Measurements from ENCODE around the gene RTF1. TPM values are rescaled to one million over a fixed set of nuclear protein-coding genes. Genes with fewer than 3 reads are reported as not detected.

Gene RTF1
- total RNA-seq, 4 donors from 2014 or later, result 15.2 to 33.0 (median 23.8) TPM

GRCh38 chr15:41521614-41522013 lies 104.7 kb downstream of the RTF1 start:
- no peak for DNase-seq
- TF ChIP-seq POLR2A (IDR thresholded peaks at IDR 0.05), result no peak
- TF ChIP-seq, protein P1, sequence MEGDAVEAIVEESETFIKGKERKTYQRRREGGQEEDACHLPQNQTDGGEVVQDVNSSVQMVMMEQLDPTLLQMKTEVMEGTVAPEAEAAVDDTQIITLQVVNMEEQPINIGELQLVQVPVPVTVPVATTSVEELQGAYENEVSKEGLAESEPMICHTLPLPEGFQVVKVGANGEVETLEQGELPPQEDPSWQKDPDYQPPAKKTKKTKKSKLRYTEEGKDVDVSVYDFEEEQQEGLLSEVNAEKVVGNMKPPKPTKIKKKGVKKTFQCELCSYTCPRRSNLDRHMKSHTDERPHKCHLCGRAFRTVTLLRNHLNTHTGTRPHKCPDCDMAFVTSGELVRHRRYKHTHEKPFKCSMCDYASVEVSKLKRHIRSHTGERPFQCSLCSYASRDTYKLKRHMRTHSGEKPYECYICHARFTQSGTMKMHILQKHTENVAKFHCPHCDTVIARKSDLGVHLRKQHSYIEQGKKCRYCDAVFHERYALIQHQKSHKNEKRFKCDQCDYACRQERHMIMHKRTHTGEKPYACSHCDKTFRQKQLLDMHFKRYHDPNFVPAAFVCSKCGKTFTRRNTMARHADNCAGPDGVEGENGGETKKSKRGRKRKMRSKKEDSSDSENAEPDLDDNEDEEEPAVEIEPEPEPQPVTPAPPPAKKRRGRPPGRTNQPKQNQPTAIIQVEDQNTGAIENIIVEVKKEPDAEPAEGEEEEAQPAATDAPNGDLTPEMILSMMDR (IDR thresholded peaks at IDR 0.05), result no peak
- Histone ChIP-seq H3K36me3 (peaks cover 0 to 36% (median 0%) of the 10 kb centered on the region in 3 donors), H3K9me3 (no peaks in the 10 kb centered on the region), H3K27ac (no peak overlapping the region), H3K4me3 (no peak overlapping the region), H3K27me3 (no peaks in the 10 kb centered on the region), H3K4me1 (no peaks in the 10 kb centered on the region)

DNA sequence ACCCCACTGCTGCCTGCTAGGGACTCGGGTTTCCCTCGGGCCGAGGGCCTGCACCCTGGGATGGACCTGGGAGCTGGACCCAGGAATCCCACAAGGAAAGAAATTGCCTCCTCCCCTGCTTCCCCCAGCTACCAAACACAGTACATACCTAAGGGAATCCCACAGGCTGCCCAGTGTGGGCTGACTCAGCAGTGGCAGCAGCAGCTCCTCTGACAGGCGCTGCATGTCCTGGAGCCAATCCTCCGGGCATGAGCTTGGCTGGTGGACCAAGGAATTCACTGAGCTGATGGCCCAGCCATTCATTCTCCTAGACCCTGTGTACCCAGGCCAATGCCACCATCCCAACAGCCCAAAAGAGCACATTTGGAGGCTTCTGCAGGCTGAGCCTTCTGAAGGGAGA lies 106.2 kb downstream of the RTF1 start:
- Histone ChIP-seq H3K9me3 (no peaks in the 10 kb centered on the region), H3K27me3 (no peaks in the 10 kb centered on the region), H3K36me3 (peaks cover 0 to 51% (median 0%) of the 10 kb centered on the region in 3 donors), H3K4me1 (no peaks in the 10 kb centered on the region), H3K4me3 (no peak overlapping the region), H3K27ac (no peak overlapping the region)
- TF ChIP-seq, protein P1 (IDR thresholded peaks at IDR 0.05), result no peak
- TF ChIP-seq POLR2A (IDR thresholded peaks at IDR 0.05), result no peak
- no peak for DNase-seq

DNA sequence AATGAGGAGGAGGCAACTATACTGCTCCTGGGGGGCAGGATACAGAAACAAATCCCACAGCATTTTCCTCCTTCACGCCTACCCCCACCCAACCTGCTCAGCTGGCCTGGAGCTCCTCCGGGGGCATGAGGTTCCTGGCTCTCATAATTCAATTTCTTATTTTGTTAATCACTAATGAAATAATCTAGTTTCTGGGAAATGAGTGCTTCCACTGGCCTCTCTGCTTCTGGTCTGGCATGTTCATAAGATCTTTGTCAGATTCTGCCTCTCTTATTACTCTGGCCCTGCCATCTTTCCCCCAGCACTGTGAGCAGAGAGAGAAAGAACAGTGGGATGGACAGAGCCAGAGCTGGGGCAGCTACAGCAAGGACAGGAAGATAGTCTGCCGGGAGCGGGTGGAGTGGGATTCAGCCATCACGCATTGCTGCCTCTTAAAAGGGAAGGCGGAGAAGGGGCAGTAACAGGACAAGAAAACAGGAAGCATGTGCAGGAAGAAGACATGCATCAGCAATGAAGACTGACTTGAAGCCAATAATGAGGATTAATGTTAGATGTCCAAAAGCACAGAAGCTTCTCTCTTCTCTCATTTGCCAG lies 113.6 kb downstream of the RTF1 start:
- no peaks in the 10 kb centered on the region for H3K4me1 ChIP-seq
- no peak overlapping the region for H3K27ac ChIP-seq
- H3K9me3 ChIP-seq, result no peaks in the 10 kb centered on the region
- peaks cover 0 to 91% (median 0%) of the 10 kb centered on the region in 3 donors for H3K36me3 ChIP-seq
- H3K4me3 ChIP-seq, result no peak overlapping the region
- TF ChIP-seq POLR2A (IDR thresholded peaks at IDR 0.05), result no peak
- TF ChIP-seq, protein P1 (IDR thresholded peaks at IDR 0.05), result no peak
- H3K27me3 ChIP-seq, result no peaks in the 10 kb centered on the region
- DNase-seq, result no peak

Small RNA genes within 50 kb of the gene (small RNA-seq; reads per million reads assigned to genes)
- gene RNU6-1169P, result 0 reads per million in 2 donors

Other genes starting within 250 kb of the RTF1 start
- gene EXD1, start 186.3 kb upstream of the RTF1 start, total RNA-seq, result not detected
- 100 to 1,000 TPM; 107 to 534 (median 405) TPM for gene CHP1, start 185.8 kb upstream of the RTF1 start, total RNA-seq
- 1 to 10 TPM in 2 of 4 donors, not detected in 2; 1.0 to 1.9 TPM for gene OIP5, start 84.5 kb upstream of the RTF1 start, total RNA-seq
- 10 to 100 TPM in 3 of 4 donors, 1 to 10 TPM in 1; 7.9 to 95.7 (median 14.6) TPM for gene NUSAP1, start 84.2 kb upstream of the RTF1 start, total RNA-seq
- 10 to 100 TPM in 3 of 4 donors, 1 to 10 TPM in 1; 9.9 to 16.6 (median 12.5) TPM for gene NDUFAF1, start 14.6 kb upstream of the RTF1 start, total RNA-seq
- gene ITPKA, start 76.8 kb downstream of the RTF1 start, total RNA-seq, result 10 to 100 TPM; 28.9 to 95.6 (median 93.9) TPM
- 10 to 100 TPM in 3 of 4 donors, not detected in 1; 13.8 to 39.0 (median 26.3) TPM for gene LTK, start 96.7 kb downstream of the RTF1 start, total RNA-seq
- gene RPAP1, start 127.2 kb downstream of the RTF1 start, total RNA-seq, result 10 to 100 TPM; 29.4 to 82.5 (median 48.4) TPM
- gene TYRO3, start 142.1 kb downstream of the RTF1 start, total RNA-seq, result 10 to 100 TPM in 1 of 4 donors, 1 to 10 TPM in 3; 2.8 to 16.2 (median 6.8) TPM
- 100 to 1,000 TPM in 1 of 4 donors, 10 to 100 TPM in 3; 39.7 to 143 (median 69.8) TPM for gene MGA, start 243.3 kb downstream of the RTF1 start, total RNA-seq

All from Peyer's patch (tissue), 4 donors.